GM18867 (cell line): ENCODE results near the gene SNX18.
"Not testable (repeated sequence)": the region's sequence is repeated elsewhere in the genome, so short reads cannot be mapped to it uniquely, and the experiment has no call there.

ENCODE experiments used
- ATAC-seq: cut with Tn5 transposase; IDR thresholded peaks from one replicate; pipeline ENCODE4 v1.9.1; 2021; ENCODE audit warnings: mild to moderate bottlenecking, moderate library complexity; ENCODE audit not compliant: unreplicated experiment

Gene SNX18

DNA sequence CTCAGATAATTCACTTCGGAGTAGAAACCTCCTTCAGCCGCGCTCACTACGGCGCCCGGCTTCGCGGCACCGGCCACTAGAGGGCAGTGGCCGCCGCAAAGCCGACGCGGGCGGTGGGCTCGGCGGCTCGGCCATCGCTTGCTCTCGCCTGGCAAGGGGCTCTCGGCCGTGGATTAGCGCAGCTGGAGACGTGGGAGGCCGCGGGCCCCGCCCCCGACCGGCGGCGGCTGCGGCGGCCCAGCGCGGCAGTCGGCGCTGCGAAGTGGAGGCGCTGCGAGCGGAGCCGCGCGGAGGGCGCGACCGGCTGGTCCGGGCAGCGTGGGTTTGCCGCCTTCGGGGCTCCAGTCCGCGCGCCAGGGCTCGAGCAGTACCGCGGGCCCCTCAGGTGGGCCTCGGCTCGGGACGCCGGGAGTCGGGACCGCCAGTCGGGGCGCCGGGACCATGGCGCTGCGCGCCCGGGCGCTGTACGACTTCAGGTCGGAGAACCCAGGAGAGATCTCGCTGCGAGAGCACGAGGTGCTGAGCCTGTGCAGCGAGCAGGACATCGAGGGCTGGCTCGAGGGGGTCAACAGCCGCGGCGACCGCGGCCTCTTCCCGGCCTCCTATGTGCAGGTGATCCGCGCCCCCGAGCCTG lies at the start of gene SNX18:
Gene SNX18 (plus strand): TSS at position 248 of the 634 bp plus-strand sequence. CDS start 194 bp downstream, at position 442.
- ATAC-seq: peak; percentile 96

DNA sequence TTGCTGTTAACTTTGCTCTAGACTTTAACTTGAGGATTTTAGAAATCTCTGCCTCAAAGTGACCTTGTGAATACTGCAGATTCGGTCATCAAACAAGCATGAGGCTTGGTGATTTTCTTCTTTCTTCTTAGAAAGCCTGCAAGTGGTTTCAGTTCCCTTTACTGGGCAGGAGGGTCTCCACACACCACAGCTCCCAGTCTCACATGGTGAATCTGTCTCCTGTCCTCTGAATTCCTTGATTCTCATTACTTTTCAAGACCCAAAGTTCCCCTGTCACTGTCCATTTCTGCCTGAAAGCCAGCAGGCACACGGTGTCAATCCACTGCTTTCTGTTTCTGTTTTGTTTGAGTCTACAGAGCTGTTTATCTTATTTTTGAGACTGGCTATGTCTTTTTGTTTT lies 47.9 kb upstream of the SNX18 start:
- ATAC-seq: peak; percentile 88

- no peak for ATAC-seq
These were observed 47.4 kb upstream of the SNX18 start for GRCh38 chr5:54470128-54470527.

DNA sequence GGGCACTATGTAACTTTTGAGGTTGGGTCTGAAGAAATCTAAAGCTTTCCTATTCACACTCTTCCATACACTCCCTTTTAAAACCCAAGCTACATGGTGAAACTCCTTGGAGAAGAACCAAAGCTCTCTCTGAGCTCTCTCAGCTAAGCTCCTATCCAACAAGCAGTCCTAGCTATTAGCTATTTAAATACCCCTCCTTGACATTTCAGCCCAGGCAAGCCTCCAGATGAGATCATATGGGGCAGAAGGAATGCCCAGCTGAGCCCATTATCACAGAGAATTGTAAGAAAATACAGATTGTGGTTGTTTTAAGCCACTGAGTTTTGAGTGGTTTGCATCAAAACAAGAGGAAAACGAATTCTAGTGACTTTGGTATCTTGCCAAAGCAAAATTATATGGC lies 46.9 kb upstream of the SNX18 start:
- no peak for ATAC-seq

DNA sequence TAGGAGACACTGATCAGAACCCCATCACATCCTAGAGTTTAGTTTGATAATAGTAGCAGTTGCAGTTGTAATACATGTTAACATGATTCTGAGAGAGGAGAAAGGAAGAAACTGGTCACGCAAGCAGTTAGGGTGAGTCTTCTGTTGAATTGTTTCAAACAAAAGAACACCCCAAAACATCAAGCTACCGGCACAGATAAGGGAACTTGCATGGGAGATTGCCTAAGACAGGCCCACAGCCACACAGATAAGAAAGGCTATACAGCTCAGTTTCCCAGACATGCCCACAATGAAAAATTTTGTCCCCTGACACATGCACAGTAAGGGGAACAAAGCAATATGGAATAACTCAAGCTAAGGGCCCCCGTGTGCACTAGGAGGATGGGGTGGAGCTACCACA lies 46.2 kb upstream of the SNX18 start:
- no peak for ATAC-seq

DNA sequence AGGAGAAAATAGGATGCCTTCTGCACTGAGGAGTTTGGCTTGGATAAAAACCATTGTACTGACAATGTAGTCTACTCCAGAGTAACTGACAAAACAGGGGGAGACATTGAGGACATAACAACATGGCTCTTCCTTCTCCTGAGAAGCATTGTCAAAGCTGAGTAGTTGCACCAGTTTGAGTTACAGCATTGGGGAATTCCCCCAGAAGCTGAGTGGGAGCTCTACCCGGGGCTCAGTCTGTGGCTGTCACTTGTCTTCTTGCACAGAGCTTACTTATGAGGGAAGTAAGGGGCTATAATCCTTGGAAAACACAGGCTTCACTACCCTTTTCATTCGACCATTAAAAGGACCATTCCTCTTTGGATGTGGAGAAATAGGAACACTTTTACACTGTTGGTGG lies 40.9 kb upstream of the SNX18 start:
- no peak for ATAC-seq

DNA sequence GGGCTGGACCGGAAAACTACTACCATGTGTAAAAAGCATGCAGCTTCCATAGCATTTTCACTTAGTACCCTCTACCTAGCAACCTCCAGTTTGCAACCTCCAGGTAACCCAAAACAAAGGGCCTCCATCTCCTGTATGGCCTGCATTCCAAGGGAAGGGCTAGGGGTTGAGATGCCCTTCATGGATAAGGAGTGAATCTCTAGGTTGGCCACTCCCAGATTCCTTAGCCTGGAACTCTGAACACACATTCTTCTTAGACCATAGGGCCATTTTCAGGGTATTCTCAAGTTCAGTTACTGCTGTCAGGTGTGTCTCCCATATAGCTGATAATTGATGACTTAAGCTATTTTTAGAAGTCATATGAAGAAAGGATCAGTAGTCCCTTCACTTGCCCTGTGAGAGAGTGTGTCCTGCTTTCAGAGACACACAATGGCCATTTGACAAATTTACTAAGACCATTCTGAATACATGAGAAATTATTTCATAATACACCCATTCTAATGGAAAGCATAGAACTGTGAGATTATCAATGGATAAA lies 39.5 kb upstream of the SNX18 start:
- no peak for ATAC-seq

DNA sequence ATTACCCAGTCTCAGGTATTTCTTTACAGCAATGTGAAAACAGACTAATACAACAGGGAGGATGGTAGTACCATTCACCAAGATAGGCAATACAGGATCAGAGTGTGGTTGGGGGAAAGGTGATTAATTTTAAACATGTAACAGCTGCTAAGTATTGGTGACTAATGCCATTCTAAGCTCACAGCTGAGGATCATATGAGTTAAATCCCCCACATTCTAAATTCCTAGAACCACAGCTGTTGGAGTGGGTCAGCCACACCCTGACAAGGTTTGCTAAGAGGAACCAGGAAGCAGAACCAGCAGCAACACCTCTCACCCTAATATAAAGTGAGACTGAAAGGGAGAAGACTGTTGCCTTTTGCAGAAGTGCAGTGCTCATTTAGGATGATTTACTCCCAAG lies 37.3 kb upstream of the SNX18 start:
- ATAC-seq: no peak

DNA sequence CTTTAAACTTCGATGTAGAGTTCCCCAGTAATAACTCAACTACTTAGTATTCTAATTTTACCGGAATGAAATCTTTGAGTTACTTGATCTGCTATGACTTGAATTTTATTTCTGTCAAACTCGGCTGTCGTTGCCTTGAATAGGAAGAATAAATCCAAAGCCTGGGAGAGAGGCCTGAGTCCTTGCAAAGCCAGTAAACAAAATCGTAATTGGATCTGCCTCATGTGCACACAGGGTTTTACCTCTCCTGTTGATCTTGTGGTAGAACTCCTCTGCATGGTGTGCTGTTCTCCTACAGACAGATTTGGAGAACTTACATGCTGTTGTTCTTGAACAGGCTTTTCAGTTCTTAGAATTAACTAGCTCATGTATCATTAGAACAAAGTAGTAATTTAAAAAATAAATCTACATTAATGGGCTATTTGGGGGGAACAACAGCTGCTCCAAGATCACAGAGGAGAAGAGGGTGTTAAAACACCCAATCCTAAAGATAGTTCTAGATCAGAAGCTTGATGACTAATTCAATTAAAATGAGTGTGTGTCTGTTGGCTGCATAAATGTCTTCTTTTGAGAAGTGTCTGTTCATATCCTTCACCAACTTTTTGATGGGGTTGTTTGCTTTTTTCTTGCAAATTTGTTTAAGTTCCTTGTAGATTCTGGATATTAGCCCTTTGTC lies 33.2 kb upstream of the SNX18 start:
- no peak for ATAC-seq

DNA sequence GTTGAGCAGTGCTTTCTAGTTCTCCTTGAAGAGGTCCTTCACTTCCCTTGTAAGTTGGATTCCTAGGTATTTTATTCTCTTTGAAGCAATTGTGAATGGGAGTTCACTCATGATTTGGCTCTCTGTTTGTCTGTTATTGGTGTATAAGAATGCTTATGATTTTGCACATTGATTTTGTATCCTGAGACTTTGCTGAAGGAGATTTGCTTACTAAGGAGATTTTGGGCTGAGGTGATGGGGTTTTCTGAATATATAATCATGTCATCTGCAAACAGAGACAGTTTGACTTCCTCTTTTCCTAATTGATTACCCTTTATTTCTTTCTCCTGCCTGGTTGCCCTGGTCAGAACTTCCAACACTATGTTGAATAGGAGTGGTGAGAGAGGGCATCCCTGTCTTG lies 31.9 kb upstream of the SNX18 start:
- ATAC-seq: not testable (repeated sequence)

DNA sequence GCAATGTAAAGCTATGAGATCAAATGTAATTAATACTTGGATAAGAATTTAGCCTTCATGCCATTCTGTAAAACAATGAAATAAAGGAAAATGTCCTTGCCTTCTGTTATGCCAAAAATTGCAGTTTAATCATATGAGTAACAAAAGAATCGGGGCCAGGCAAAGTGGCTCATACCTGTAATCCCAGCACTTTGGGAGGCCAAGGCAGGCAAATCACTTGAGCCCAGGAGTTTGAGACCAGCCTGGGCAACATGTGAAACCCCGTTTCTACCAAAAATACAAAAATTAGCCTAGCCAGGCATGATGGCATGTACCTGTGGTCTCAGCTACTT lies 27.9 kb upstream of the SNX18 start:
- ATAC-seq: not testable (repeated sequence)

DNA sequence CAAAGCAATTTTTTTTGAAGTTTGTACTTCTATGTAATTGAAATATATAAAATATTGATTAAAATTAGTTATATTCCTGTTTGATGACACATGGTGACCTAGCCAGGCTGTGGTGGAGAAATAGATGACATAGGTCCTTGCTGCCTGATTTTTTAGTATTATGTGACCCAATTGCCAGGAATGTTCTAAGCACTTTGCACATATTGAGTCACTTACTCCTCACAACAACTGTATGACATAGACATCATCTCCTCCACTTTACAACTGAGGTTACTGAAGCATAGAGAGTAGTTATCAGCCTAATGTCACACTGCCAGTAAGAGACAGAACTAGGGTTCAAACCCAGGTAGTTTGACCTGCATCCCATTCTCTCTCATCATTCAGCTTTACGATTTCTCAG lies 26.2 kb upstream of the SNX18 start:
- ATAC-seq: no peak

- no peak for ATAC-seq
These were observed 25.4 kb upstream of the SNX18 start for GRCh38 chr5:54492178-54492577.

DNA sequence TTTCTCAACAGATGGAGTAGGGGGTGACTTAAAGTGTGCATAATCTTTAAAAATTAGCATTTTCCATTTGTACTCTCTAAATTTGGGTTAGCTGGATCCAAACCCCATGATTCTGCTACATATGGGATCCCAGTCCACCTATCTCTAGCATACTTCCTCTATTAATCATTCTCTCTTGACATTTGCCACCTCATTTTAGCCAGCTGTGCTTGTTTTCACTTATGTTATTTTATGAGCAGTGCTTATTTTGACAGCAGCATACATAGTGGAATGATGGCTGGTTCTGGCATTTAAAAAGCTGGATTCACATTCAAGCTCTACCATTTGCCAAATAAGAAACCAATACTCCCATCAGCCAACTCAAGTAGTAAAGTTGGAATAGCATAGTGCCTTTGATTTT lies 22.5 kb upstream of the SNX18 start:
- ATAC-seq: no peak

- no peak for ATAC-seq
These were observed 3.3 kb upstream of the SNX18 start for GRCh38 chr5:54514291-54514690.

DNA sequence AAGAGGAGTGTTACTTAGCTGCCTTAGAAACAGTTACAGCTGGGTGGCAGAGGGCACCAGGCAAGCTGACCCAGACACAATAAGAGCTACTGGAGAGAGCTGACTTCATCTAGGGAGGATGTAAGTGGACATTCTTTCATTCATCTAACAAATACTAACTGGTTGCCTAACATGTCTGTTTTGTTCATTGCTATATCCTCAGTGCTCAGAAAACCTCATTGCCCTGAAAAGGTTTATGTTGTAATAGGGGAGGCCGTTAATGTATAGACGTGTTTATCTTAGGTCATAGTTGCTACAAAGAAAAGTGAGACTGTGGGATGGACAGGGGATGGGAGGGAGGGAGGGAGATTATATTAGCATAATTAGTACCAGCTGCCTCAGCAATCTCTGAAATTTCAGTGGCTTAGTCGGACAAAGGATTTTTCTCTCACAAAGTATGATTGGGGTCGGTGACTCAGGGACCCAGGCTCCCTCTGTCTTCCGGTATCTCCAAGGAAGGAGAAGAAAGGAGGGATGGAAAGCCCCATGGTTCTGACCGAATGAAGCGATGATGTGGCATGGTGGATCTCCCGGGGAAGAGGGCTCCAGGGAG lies 2.6 kb upstream of the SNX18 start:
- no peak for ATAC-seq

- ATAC-seq: no peak
These were observed 1.9 kb upstream of the SNX18 start for GRCh38 chr5:54515634-54516033.

DNA sequence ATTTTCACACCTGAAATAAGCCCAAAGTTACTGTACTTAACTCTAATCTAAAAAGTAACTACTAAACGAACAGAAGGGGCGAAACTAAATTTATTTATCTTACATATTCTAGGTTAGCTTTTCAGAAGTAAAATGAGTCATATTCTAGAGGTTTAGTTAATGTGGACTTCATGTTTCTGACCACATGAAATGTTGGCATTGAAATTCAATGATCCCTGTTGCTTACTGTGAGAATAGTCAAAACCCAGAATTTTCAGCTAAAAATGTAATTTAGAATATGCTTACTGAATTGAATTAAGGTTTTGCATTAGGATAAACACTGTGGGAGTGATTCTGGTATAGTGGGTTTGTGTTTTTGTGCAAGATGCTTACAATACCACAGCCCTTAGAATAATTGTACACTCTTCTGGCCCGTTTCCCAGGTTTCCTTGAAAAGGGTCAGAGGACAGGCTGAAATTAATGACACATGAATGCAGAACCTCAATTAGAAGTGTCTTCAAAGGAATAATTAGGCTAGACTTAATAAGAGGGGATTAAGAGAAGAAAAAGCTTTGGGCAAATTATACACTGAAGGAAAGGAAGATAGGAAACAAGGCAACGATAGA lies 1.4 kb upstream of the SNX18 start:
- ATAC-seq: no peak

DNA sequence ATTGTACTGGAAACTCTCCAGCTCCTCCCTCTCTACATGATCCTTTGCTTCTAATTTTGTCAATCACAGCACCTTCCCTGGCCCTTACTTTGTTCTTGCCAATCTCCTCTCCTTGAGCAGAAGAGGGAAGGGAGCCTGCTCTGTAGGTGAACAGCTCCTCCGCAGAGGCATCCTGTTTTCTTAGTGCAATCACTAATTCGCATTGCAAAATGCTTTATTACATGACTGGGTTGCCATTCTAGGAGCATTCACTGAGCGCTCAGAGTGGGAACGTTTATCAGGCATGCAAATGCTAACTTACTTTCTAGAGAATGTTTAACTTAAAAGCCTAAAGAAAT lies 416 bp upstream of the SNX18 start:
- ATAC-seq: no peak

GRCh38 chr5:54518146-54518817 lies 723 bp downstream of the SNX18 start:
- ATAC-seq: peak; percentile 28

- no peak for ATAC-seq
These were observed 1.4 kb downstream of the SNX18 start for GRCh38 chr5:54518818-54519508.
